ENCODE measurements around the gene HPRT1.
A peak's percentile ranks its signal among the peaks of the same experiment; 100 is the strongest.

Gene HPRT1

DNA sequence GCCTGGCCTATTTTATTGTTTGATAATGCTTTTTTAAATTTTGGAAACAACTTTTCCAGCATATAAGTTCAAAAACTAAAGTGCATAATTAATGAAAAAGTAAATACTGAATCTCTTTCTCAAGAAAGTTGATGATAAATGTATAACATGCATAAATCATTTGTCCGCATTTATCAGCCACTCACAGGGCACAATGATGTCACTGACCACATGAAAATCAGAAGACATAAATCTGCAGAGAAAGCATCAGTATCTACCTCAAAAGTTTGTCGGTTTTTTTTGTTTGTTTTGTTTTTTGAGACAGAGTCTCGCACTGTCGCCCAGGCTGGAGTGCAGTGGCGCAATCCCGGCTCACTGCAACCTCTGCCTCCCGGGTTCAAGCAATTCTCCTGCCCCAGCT is 5.5 kb upstream of the HPRT1 start:
- no peak overlapping the region for H3K27ac ChIP-seq (ENCODE audit: low read length)
- no peak overlapping the region for H3K4me3 ChIP-seq (ENCODE audit: low read length)
- no peaks in the 10 kb centered on the region for H3K9me3 ChIP-seq (replicated peaks; ENCODE audit: insufficient read depth, low read length)
- H2AFZ ChIP-seq (ENCODE audit: low read length): no peak overlapping the region
- H3K79me2 ChIP-seq (ENCODE audit: low read length): no peaks in the 10 kb centered on the region
- H3K36me3 ChIP-seq (replicated peaks; ENCODE audit: insufficient read depth, low read length): no peaks in the 10 kb centered on the region
- H3K4me1 ChIP-seq (ENCODE audit: low read length): no peaks in the 10 kb centered on the region
- no peaks in the 10 kb centered on the region for H3F3A ChIP-seq (ENCODE audit: insufficient read depth, low read length)
- H3K9me2 ChIP-seq (replicated peaks; ENCODE audit: insufficient read depth, low read length): no peaks in the 10 kb centered on the region
- no peak for TF ChIP-seq EZH2 (optimal IDR thresholded peaks at IDR 0.05; ENCODE audit: low read depth, low read length)
- no peak for TF ChIP-seq EZH2phosphoT487 (IDR thresholded peaks at IDR 0.05; ENCODE audit: low read length)
- TF ChIP-seq, protein P1, sequence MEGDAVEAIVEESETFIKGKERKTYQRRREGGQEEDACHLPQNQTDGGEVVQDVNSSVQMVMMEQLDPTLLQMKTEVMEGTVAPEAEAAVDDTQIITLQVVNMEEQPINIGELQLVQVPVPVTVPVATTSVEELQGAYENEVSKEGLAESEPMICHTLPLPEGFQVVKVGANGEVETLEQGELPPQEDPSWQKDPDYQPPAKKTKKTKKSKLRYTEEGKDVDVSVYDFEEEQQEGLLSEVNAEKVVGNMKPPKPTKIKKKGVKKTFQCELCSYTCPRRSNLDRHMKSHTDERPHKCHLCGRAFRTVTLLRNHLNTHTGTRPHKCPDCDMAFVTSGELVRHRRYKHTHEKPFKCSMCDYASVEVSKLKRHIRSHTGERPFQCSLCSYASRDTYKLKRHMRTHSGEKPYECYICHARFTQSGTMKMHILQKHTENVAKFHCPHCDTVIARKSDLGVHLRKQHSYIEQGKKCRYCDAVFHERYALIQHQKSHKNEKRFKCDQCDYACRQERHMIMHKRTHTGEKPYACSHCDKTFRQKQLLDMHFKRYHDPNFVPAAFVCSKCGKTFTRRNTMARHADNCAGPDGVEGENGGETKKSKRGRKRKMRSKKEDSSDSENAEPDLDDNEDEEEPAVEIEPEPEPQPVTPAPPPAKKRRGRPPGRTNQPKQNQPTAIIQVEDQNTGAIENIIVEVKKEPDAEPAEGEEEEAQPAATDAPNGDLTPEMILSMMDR (IDR thresholded peaks at IDR 0.05; ENCODE audit: low read length): no peak
- no peak overlapping the region for H3K4me2 ChIP-seq (ENCODE audit: low read depth, low read length)
- DNase-seq: no peak
- no peaks in the 10 kb centered on the region for H4K20me1 ChIP-seq (ENCODE audit: insufficient read depth, low read length)
- no peaks in the 10 kb centered on the region for H3K27me3 ChIP-seq (replicated peaks; ENCODE audit: insufficient read depth, low read length)
- no peak overlapping the region for H3K9ac ChIP-seq (ENCODE audit: low read length)

DNA sequence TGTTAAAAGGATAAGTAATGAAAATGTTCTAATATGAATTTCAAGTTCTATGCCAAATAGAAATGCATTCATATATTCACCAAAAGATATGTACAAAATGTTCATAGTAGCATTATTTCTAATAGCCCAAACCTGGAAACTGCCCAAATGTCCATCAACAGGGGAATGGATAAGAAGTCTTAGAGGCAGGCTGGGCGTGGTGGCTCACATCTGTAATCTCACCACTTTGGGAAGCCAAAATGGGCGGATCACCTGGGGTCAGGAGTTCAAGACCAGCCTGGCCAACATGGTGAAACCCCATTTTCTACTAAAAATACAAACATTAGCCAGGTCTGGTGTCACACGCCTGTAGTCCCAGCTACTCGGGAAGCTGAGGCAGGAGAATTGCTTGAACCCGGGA is 2.3 kb upstream of the HPRT1 start:
- Histone ChIP-seq H3K79me2 (ENCODE audit: low read length) (peaks cover 20% of the 10 kb centered on the region), H3K4me1 (ENCODE audit: low read length) (0 out of 2 replicates have a peak, but pooled peaks cover 3% of the 10 kb centered on the region), H3K9me3 (replicated peaks; ENCODE audit: insufficient read depth, low read length) (no peaks in the 10 kb centered on the region), H3K27ac (ENCODE audit: low read length) (no peak overlapping the region), H4K20me1 (ENCODE audit: insufficient read depth, low read length) (no peaks in the 10 kb centered on the region), H3K27me3 (replicated peaks; ENCODE audit: insufficient read depth, low read length) (no peaks in the 10 kb centered on the region), H3K4me2 (ENCODE audit: low read depth, low read length) (no peak overlapping the region), H3K4me3 (ENCODE audit: low read length) (no peak overlapping the region), H3K9me2 (replicated peaks; ENCODE audit: insufficient read depth, low read length) (no peaks in the 10 kb centered on the region), H2AFZ (ENCODE audit: low read length) (no peak overlapping the region), H3K36me3 (replicated peaks; ENCODE audit: insufficient read depth, low read length) (no peaks in the 10 kb centered on the region), H3K9ac (ENCODE audit: low read length) (no peak overlapping the region), H3F3A (ENCODE audit: insufficient read depth, low read length) (no peaks in the 10 kb centered on the region)
- TF ChIP-seq, protein P1 (IDR thresholded peaks at IDR 0.05; ENCODE audit: low read length): no peak
- TF ChIP-seq EZH2 (optimal IDR thresholded peaks at IDR 0.05; ENCODE audit: low read depth, low read length) (no peak), EZH2phosphoT487 (IDR thresholded peaks at IDR 0.05; ENCODE audit: low read length) (no peak)
- no peak for DNase-seq

DNA sequence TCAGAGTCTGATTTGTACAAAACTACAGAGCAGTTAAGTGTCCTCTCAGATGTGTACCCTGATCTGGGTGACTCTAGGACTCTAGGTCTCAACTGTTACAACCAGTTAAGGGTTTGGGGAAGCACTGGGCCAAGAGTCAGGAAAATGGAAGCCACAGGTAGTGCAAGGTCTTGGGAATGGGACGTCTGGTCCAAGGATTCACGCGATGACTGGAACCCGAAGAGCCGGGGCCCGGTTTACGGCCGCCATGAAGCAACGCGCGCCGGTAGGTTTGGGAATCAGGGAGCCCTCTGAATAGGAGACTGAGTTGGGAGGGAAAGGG is 321 bp upstream of the HPRT1 start:
- Histone ChIP-seq H3K4me3 (ENCODE audit: low read length) (peak overlapping the region; percentile 55), H3K4me1 (ENCODE audit: low read length) (0 out of 2 replicates have a peak, but pooled peaks cover 3% of the 10 kb centered on the region), H3K9me2 (replicated peaks; ENCODE audit: insufficient read depth, low read length) (no peaks in the 10 kb centered on the region), H4K20me1 (ENCODE audit: insufficient read depth, low read length) (no peaks in the 10 kb centered on the region), H3K27me3 (replicated peaks; ENCODE audit: insufficient read depth, low read length) (no peaks in the 10 kb centered on the region), H2AFZ (ENCODE audit: low read length) (peak overlapping the region; percentile 71), H3K9ac (ENCODE audit: low read length) (peak overlapping the region; percentile 47; the same call in 1 of the 2 replicates), H3K79me2 (ENCODE audit: low read length) (peaks cover 39% of the 10 kb centered on the region), H3F3A (ENCODE audit: insufficient read depth, low read length) (no peaks in the 10 kb centered on the region), H3K27ac (ENCODE audit: low read length) (no peak overlapping the region), H3K4me2 (ENCODE audit: low read depth, low read length) (peak overlapping the region; percentile 69), H3K36me3 (replicated peaks; ENCODE audit: insufficient read depth, low read length) (no peaks in the 10 kb centered on the region), H3K9me3 (replicated peaks; ENCODE audit: insufficient read depth, low read length) (no peaks in the 10 kb centered on the region)
- DNase-seq: no peak
- TF ChIP-seq, protein P1 (IDR thresholded peaks at IDR 0.05; ENCODE audit: low read length): no peak
- no peak for TF ChIP-seq EZH2 (optimal IDR thresholded peaks at IDR 0.05; ENCODE audit: low read depth, low read length)
- TF ChIP-seq EZH2phosphoT487 (IDR thresholded peaks at IDR 0.05; ENCODE audit: low read length): no peak
